GM23248 (cell line): Measurements from ENCODE around the gene TMTC1. TPM values are rescaled to one million over a fixed set of nuclear protein-coding genes. Genes with fewer than 3 reads are reported as not detected.

Source experiments
- DNase-seq: peaks from one replicate; pipeline ENCODE4 v3.0.0-alpha.2; 2015
- H2AFZ ChIP-seq: fragments of 200-600 bp; sonication (generic); 2 replicates; pipeline ENCODE4 v1.6.1; 2016; ENCODE audit warnings: antibody characterized with exemption
- H3F3A ChIP-seq: fragments of 200-600 bp; sonication (generic); 2 replicates; pipeline ENCODE4 v1.6.1; 2016; ENCODE audit warnings: mild to moderate bottlenecking, antibody characterized with exemption, mixed run types; ENCODE audit not compliant: insufficient read depth
- H3K27ac ChIP-seq: fragments of 200-600 bp; sonication (generic); 2 replicates; pipeline ENCODE4 v1.5.1; 2016; ENCODE audit warnings: mild to moderate bottlenecking
- H3K27me3 ChIP-seq: fragments of 200-600 bp; sonication (generic); replicated peaks from 2 replicates; pipeline ENCODE4 v1.6.1; 2016; ENCODE audit warnings: mild to moderate bottlenecking; ENCODE audit not compliant: insufficient read depth
- H3K36me3 ChIP-seq: fragments of 200-600 bp; sonication (generic); 2 replicates; pipeline ENCODE4 v1.6.1; 2016; ENCODE audit warnings: low read depth, mild to moderate bottlenecking
- H3K4me1 ChIP-seq: fragments of 200-600 bp; sonication (generic); 2 replicates; pipeline ENCODE4 v1.6.1; 2016; ENCODE audit warnings: mild to moderate bottlenecking; ENCODE audit not compliant: insufficient read depth
- H3K4me2 ChIP-seq: fragments of 200-600 bp; sonication (generic); one replicate; pipeline ENCODE4 v1.6.1; 2016; ENCODE audit warnings: mild to moderate bottlenecking; ENCODE audit not compliant: unreplicated experiment
- H3K4me3 ChIP-seq: fragments of 200-600 bp; sonication (generic); 2 replicates; pipeline ENCODE4 v1.5.1; 2016; ENCODE audit warnings: mild to moderate bottlenecking
- H3K79me2 ChIP-seq: fragments of 200-600 bp; sonication (generic); 2 replicates; pipeline ENCODE4 v1.6.1; 2016; ENCODE audit warnings: mild to moderate bottlenecking; ENCODE audit not compliant: insufficient read depth
- H3K9ac ChIP-seq: fragments of 200-600 bp; sonication (generic); 2 replicates; pipeline ENCODE4 v1.6.1; 2016; ENCODE audit warnings: mild to moderate bottlenecking
- H3K9me2 ChIP-seq: fragments of 200-600 bp; sonication (generic); 2 replicates; pipeline ENCODE4 v1.6.1; 2016; ENCODE audit warnings: mixed run types, mild to moderate bottlenecking, moderate library complexity; ENCODE audit not compliant: insufficient read depth
- H3K9me3 ChIP-seq: fragments of 200-600 bp; sonication (generic); one replicate; pipeline ENCODE4 v1.6.1; 2017; ENCODE audit warnings: low read depth
- H4K20me1 ChIP-seq: fragments of 200-600 bp; sonication (generic); 2 replicates; pipeline ENCODE4 v1.6.0; 2016; ENCODE audit not compliant: insufficient read depth
- EZH2 ChIP-seq: fragments of 200-600 bp; sonication (generic); IDR thresholded peaks from 2 replicates; pipeline ENCODE4 v1.6.1; 2018; ENCODE audit warnings: antibody characterized with exemption, mild to moderate bottlenecking; ENCODE audit not compliant: insufficient read depth, poor library complexity, severe bottlenecking
- EZH2phosphoT487 ChIP-seq: fragments of 200-600 bp; sonication (generic); IDR thresholded peaks from 2 replicates; pipeline ENCODE4 v1.6.1; 2018; ENCODE audit warnings: antibody characterized with exemption, moderate library complexity, mild to moderate bottlenecking, low read depth; ENCODE audit not compliant: insufficient read depth
- WGBS, 2 experiments: methylation state at CpG; one replicate each; pipeline ENCODE4 v1.1.6; 2015 to 2017; ENCODE audit warnings: low lambda C conversion rate in 2 of 2, low coverage in 1 of 2; ENCODE audit errors: missing lambda C conversion rate in 2 of 2; 5-methylcytosine and 5-hydroxymethylcytosine counted together
- in situ Hi-C: fragments of 300-500 bp; cut with MboI; formaldehyde crosslinking; loops from 2 replicates; pipeline ENCODE4 v1.15.0; 2020
- polyA plus RNA-seq: library from polyadenylated mRNA; unstranded; fragments of >200 nt; fragmentation: Nextera tagmentation; extraction: Ambion mirVana; gene quantifications from 2 replicates; pipeline ENCODE4 v1.2.1, GENCODE V29; 2016
- total RNA-seq: library from RNA; depleted of rRNA; stranded (reverse); fragments of >200 nt; shearing (Covaris generic); gene quantifications from 2 replicates; pipeline ENCODE4 v1.2.3, GENCODE V29; 2014

TMTC1 gene
- total and polyA plus RNA-seq, 2 experiments from 2014 or later, result 6.8 to 25.3 TPM

DNA sequence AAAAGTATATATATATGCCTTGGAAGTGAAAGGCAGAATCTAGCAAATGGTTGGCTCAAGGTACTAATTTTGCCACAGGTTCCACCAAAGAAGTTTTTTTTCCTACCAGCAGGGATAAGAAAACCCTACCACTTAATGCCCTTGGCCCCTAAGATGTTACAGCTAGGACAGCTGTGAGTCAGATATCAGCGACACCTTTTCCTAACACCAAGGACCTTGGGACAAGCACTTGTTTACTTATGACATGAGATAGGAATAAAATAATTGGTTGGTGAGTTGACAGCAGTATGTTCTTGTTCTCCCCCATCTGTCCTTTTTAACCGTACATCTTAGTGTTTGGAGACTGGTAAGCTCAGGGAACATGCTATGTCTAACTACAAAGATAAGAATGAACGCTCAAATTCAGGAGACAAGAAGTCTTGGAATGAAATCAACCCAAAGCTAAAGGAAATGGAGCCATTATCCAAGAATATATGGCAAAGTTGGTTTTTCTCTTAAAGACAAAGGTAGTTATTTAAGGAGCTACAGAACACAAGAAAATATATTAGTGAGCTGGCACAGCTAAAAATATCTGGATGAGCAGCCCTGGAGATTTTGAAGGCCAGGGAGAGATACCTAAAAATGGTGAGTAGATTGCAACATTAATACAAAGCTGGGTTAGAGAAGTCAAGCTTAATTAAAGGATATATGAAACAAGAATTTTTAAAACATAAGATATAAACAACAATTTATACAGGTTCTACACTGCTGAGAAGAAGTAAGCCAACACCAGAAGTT, 126.8 kb downstream of the TMTC1 start:
- no peaks in the 10 kb centered on the region for H3K36me3 ChIP-seq
- H4K20me1 ChIP-seq, result no peaks in the 10 kb centered on the region
- no peaks in the 10 kb centered on the region for H3K9me3 ChIP-seq
- 91 to 93% methylated on average over 3 of the region's 3 CpGs for WGBS, 2 experiments
- H3K4me3 ChIP-seq, result no peak overlapping the region
- in situ Hi-C loops, result no loop called here
- no peaks in the 10 kb centered on the region for H3K79me2 ChIP-seq
- no peaks in the 10 kb centered on the region for H3K9me2 ChIP-seq
- H3K9ac ChIP-seq, result no peak overlapping the region
- H3F3A ChIP-seq, result no peaks in the 10 kb centered on the region
- no peak overlapping the region for H3K27ac ChIP-seq
- DNase-seq, result no peak
- H3K27me3 ChIP-seq, result no peaks in the 10 kb centered on the region
- no peaks in the 10 kb centered on the region for H3K4me1 ChIP-seq
- H3K4me2 ChIP-seq, result no peak overlapping the region
- TF ChIP-seq EZH2 (no peak), EZH2phosphoT487 (no peak)
- H2AFZ ChIP-seq, result no peak overlapping the region

DNA sequence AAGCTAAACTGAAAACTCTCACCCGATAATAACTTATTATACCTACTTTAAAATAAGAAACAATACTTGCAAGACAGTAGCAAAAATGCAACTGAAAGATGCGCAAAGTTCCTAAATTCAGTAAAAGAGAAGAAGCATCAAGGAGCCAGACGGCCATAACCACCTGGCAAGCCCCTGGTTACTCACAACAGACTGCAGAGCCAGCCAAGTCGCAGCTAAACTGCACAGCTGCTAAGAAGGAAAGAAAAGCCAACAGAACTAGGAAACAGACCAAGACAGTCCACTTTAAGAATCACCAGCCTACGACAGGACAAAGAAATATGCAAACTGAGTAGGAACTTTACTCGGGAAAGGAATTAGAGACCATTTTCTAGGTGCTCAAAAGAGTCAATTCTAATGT, 127.9 kb downstream of the TMTC1 start:
- Histone ChIP-seq H3F3A (no peaks in the 10 kb centered on the region), H3K36me3 (no peaks in the 10 kb centered on the region), H3K9me2 (no peaks in the 10 kb centered on the region), H3K4me2 (no peak overlapping the region), H2AFZ (no peak overlapping the region), H3K9ac (no peak overlapping the region), H4K20me1 (no peaks in the 10 kb centered on the region), H3K4me3 (no peak overlapping the region), H3K9me3 (no peaks in the 10 kb centered on the region), H3K79me2 (no peaks in the 10 kb centered on the region), H3K4me1 (no peaks in the 10 kb centered on the region), H3K27ac (no peak overlapping the region), H3K27me3 (no peaks in the 10 kb centered on the region)
- in situ Hi-C loops, result no loop called here
- DNase-seq, result no peak
- TF ChIP-seq EZH2 (no peak), EZH2phosphoT487 (no peak)
- 56 to 58% methylated on average over 6 of the region's 6 CpGs for WGBS, 2 experiments

DNA sequence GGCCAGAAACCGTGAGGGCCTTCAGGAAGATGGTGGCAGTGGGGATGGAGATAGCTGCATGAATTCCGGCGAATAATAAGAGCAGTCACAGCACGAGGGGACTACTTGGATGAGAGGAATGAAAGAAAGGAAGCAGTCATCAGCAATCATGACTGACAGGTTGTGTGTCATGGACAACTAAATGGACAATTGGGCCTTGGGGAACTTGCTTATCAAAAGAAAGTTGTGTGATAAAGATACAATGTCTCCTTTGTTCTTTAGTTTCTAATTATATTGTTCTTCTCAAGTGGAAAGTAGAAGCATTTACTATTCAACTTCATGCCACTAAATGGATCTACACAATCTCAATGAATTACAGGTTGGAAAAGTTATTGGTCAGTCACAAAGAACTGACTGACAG, 130.5 kb downstream of the TMTC1 start:
- Histone ChIP-seq H3K27me3 (no peaks in the 10 kb centered on the region), H3K36me3 (no peaks in the 10 kb centered on the region), H3K9ac (no peak overlapping the region), H3K4me3 (no peak overlapping the region), H3K9me3 (no peaks in the 10 kb centered on the region), H2AFZ (no peak overlapping the region), H3K9me2 (no peaks in the 10 kb centered on the region), H4K20me1 (no peaks in the 10 kb centered on the region), H3F3A (no peaks in the 10 kb centered on the region), H3K27ac (no peak overlapping the region), H3K79me2 (no peaks in the 10 kb centered on the region), H3K4me2 (no peak overlapping the region), H3K4me1 (no peaks in the 10 kb centered on the region)
- in situ Hi-C loops, result no loop called here
- 88 to 95% methylated on average over 4 of the region's 4 CpGs for WGBS, 2 experiments
- TF ChIP-seq EZH2 (no peak), EZH2phosphoT487 (no peak)
- no peak for DNase-seq

- no peak overlapping the region for H3K9ac ChIP-seq
- H3F3A ChIP-seq, result no peaks in the 10 kb centered on the region
- WGBS, 2 experiments, result 86 to 87% methylated on average over 4 of the region's 4 CpGs
- DNase-seq, result no peak
- no peaks in the 10 kb centered on the region for H3K9me2 ChIP-seq
- no peaks in the 10 kb centered on the region for H3K9me3 ChIP-seq
- in situ Hi-C loops, result no loop called here
- TF ChIP-seq EZH2 (no peak), EZH2phosphoT487 (no peak)
- no peak overlapping the region for H3K4me3 ChIP-seq
- H2AFZ ChIP-seq, result no peak overlapping the region
- H3K36me3 ChIP-seq, result no peaks in the 10 kb centered on the region
- H4K20me1 ChIP-seq, result no peaks in the 10 kb centered on the region
- no peaks in the 10 kb centered on the region for H3K4me1 ChIP-seq
- no peaks in the 10 kb centered on the region for H3K27me3 ChIP-seq
- no peak overlapping the region for H3K4me2 ChIP-seq
- H3K79me2 ChIP-seq, result no peaks in the 10 kb centered on the region
- H3K27ac ChIP-seq, result no peak overlapping the region
Observed at GRCh38 chr12:29650371-29650770, 133.4 kb downstream of the TMTC1 start.
